IMR-90 (cell line): ENCODE data around the gene FEN1. TPM values are rescaled to one million over a fixed set of nuclear protein-coding genes. Genes with fewer than 3 reads are reported as not detected.

ENCODE experiments used
- ATAC-seq: fragments of 200-7000 bp; cut with Tn5 transposase; 2 replicates; pipeline ENCODE4 v1.9.1; 2020; ENCODE audit warnings: low read depth, mild to moderate bottlenecking, moderate library complexity
- BruUV-seq: library from RNA; stranded (reverse); fragments of 400-500 nt; replicated peaks from 2 replicates; lab custom pipeline; 2021; lab: Mats Ljungman, UMichigan
- CTCF ChIA-PET: fragments of 300-600 bp; formaldehyde crosslinking; extraction: SDS; loops from one replicate; lab custom pipeline; 2021; ENCODE audit warnings: antibody characterized with exemption; lab: Yijun Ruan, JAX
- POLR2A ChIA-PET: fragments of 300-600 bp; sonication (Branson Sonifier 250); formaldehyde crosslinking; loops from one replicate; lab custom pipeline; 2022; ENCODE audit warnings: antibody characterized with exemption; ENCODE audit not compliant: unreplicated experiment; lab: Charles Lee
- DNase-seq: peaks from one replicate; pipeline ENCODE4 v3.0.0; 2013
- H2AFZ ChIP-seq: replicated peaks from 2 replicates; pipeline ENCODE3; 2013; ENCODE audit warnings: low read length, mild to moderate bottlenecking; ENCODE audit not compliant: poor library complexity
- H2AK5ac ChIP-seq: 2 replicates; pipeline ENCODE4 v1.6.1; 2013; ENCODE audit warnings: low read depth, low read length, inconsistent platforms
- H2AK9ac ChIP-seq: replicated peaks from 2 replicates; pipeline ENCODE3; 2013; ENCODE audit warnings: mild to moderate bottlenecking, low read depth, low read length, moderate library complexity; ENCODE audit not compliant: poor library complexity
- H2BK120ac ChIP-seq: 2 replicates; pipeline ENCODE4 v1.6.1; 2013; ENCODE audit warnings: low read depth, low read length, inconsistent platforms
- H2BK15ac ChIP-seq: 3 replicates; pipeline ENCODE4 v1.6.1; 2013; ENCODE audit warnings: low read depth, low read length, inconsistent platforms
- H2BK20ac ChIP-seq: 2 replicates; pipeline ENCODE4 v1.6.1; 2013; ENCODE audit warnings: low read depth, mild to moderate bottlenecking, inconsistent platforms, low read length, moderate library complexity
- H2BK5ac ChIP-seq: 2 replicates; pipeline ENCODE4 v1.6.1; 2013; ENCODE audit warnings: mild to moderate bottlenecking, low read depth, low read length, inconsistent platforms; ENCODE audit not compliant: poor library complexity, severe bottlenecking
- H3K14ac ChIP-seq: replicated peaks from 2 replicates; pipeline ENCODE4 v1.6.1; 2013; ENCODE audit warnings: low read depth, low read length, inconsistent platforms
- H3K18ac ChIP-seq: 2 replicates; pipeline ENCODE4 v1.6.1; 2013; ENCODE audit warnings: low read depth, low read length, control low read depth
- H3K23ac ChIP-seq: 2 replicates; pipeline ENCODE4 v1.6.1; 2013; ENCODE audit warnings: low read depth, low read length, inconsistent platforms
- H3K27ac ChIP-seq: 2 replicates; pipeline ENCODE4 v1.5.1; 2013; ENCODE audit warnings: mild to moderate bottlenecking, control low read depth, low read length; ENCODE audit not compliant: insufficient read depth
- H3K27me3 ChIP-seq: 2 replicates; pipeline ENCODE4 v1.6.1; 2013; ENCODE audit warnings: low read length; ENCODE audit not compliant: control insufficient read depth, insufficient read depth
- H3K36me3 ChIP-seq: 2 replicates; pipeline ENCODE4 v1.6.1; 2013; ENCODE audit warnings: low read length, mixed read lengths; ENCODE audit not compliant: control insufficient read depth, insufficient read depth
- H3K4ac ChIP-seq: 2 replicates; pipeline ENCODE4 v1.6.1; 2013; ENCODE audit warnings: low read depth, low read length, inconsistent platforms
- H3K4me1 ChIP-seq: 2 replicates; pipeline ENCODE4 v1.6.1; 2013; ENCODE audit warnings: low read length, mixed read lengths; ENCODE audit not compliant: control insufficient read depth, insufficient read depth
- H3K4me2 ChIP-seq: 2 replicates; pipeline ENCODE4 v1.6.1; 2013; ENCODE audit warnings: low read depth, mild to moderate bottlenecking, control low read depth, low read length, moderate library complexity
- H3K4me3 ChIP-seq: 2 replicates; pipeline ENCODE4 v1.5.1; 2013; ENCODE audit warnings: low read depth, mild to moderate bottlenecking, control low read depth, low read length, moderate library complexity; ENCODE audit not compliant: insufficient read depth
- H3K56ac ChIP-seq: 2 replicates; pipeline ENCODE4 v1.6.1; 2013; ENCODE audit warnings: low read length, inconsistent platforms; ENCODE audit not compliant: insufficient read depth; ENCODE audit errors: extremely low read depth
- H3K79me1 ChIP-seq, 2 experiments: 2 replicates each; pipeline ENCODE4 v1.6.1; 2013; ENCODE audit warnings: low read length in 2 of 2, inconsistent platforms in 1 of 2, low read depth in 1 of 2
- H3K9ac ChIP-seq: 2 replicates; pipeline ENCODE4 v1.6.1; 2013; ENCODE audit warnings: low read depth, low read length, control low read depth
- H3K9me1 ChIP-seq: 2 replicates; pipeline ENCODE4 v1.6.1; 2013; ENCODE audit warnings: low read length, inconsistent platforms; ENCODE audit not compliant: insufficient read depth
- H3K9me3 ChIP-seq: 2 replicates; pipeline ENCODE4 v1.6.1; 2013; ENCODE audit warnings: low read length; ENCODE audit not compliant: control insufficient read depth, insufficient read depth
- H4K20me1 ChIP-seq: 2 replicates; pipeline ENCODE4 v1.6.1; 2013; ENCODE audit warnings: low read length, inconsistent platforms; ENCODE audit not compliant: insufficient read depth
- H4K5ac ChIP-seq: 2 replicates; pipeline ENCODE4 v1.6.1; 2013; ENCODE audit warnings: mild to moderate bottlenecking, low read depth, low read length, control low read depth
- H4K8ac ChIP-seq, 2 experiments: 2 replicates each; pipeline ENCODE4 v1.6.1; 2013; ENCODE audit warnings: low read depth in 2 of 2, low read length in 2 of 2, control low read depth in 1 of 2, inconsistent platforms in 1 of 2
- H4K91ac ChIP-seq: 2 replicates; pipeline ENCODE4 v1.6.1; 2013; ENCODE audit warnings: low read depth, low read length, inconsistent platforms; ENCODE audit not compliant: insufficient read depth
- BHLHE40 ChIP-seq: fragments of 150-350 bp; IDR thresholded peaks from 2 replicates; pipeline ENCODE4 v1.6.1; 2016; ENCODE audit warnings: mild to moderate bottlenecking, low read depth, low read length
- CHD1 ChIP-seq: IDR thresholded peaks from 2 replicates; pipeline ENCODE4 v1.6.1; 2012; ENCODE audit warnings: low read depth, low read length, improper control_type of control experiment
- ELK1 ChIP-seq: fragments of 150-350 bp; IDR thresholded peaks from 2 replicates; pipeline ENCODE4 v1.6.1; 2016; ENCODE audit warnings: low read depth, mild to moderate bottlenecking, low read length, moderate library complexity, borderline replicate concordance
- MAFK ChIP-seq: IDR thresholded peaks from 2 replicates; pipeline ENCODE4 v1.6.1; 2012; ENCODE audit warnings: low read depth, low read length, improper control_type of control experiment
- NFE2L2 ChIP-seq: fragments of 150-350 bp; IDR thresholded peaks from 2 replicates; pipeline ENCODE4 v1.6.1; 2016; ENCODE audit warnings: low read depth, mild to moderate bottlenecking, low read length
- RFX5 ChIP-seq: IDR thresholded peaks from 2 replicates; pipeline ENCODE4 v1.8.0; 2012; ENCODE audit warnings: low read depth, mild to moderate bottlenecking, low read length, moderate library complexity
- SMC3 ChIP-seq: fragments of 150-350 bp; IDR thresholded peaks from 2 replicates; pipeline ENCODE4 v1.6.1; 2016; ENCODE audit warnings: low read depth, mild to moderate bottlenecking, antibody characterized with exemption, low read length, moderate library complexity
- WGBS, 2 experiments: methylation state at CpG; one replicate each; pipeline versions ENCODE4 v1.1.5 to v1.1.7; 2013; ENCODE audit warnings: missing lambda C conversion rate in 2 of 2; ENCODE audit not compliant: insufficient read length in 1 of 2; ENCODE audit errors: extremely low coverage in 2 of 2; 5-methylcytosine and 5-hydroxymethylcytosine counted together
- dilution Hi-C: fragments of 300-500 bp; cut with HindIII; formaldehyde crosslinking; loops from one replicate; pipeline ENCODE4 v1.14.3; 2018; ENCODE audit warnings: low sequenced_read_pairs; ENCODE audit not compliant: unreplicated experiment
- in situ Hi-C: fragments of 300-500 bp; cut with MboI; formaldehyde crosslinking; loops from 3 replicates; pipeline ENCODE4 v1.14.3; 2019; ENCODE audit warnings: low sequenced_read_pairs, inconsistent platforms, mixed read lengths
- intact Hi-C: fragments of 100-400 bp; cut with micrococcal nuclease; formaldehyde crosslinking; loops from 2 replicates; pipeline ENCODE4 v1.10.0; 2022
- polyA plus RNA-seq, 3 experiments: library from polyadenylated mRNA; depleted of rRNA; stranded (reverse); fragments of >200 nt; gene quantifications; 2 replicates each; pipeline ENCODE4 v1.2.3, GENCODE V29; 2012; ENCODE audit warnings: low replicate concordance in 1 of 3
- total RNA-seq: library from RNA; depleted of rRNA; stranded (reverse); fragments of >200 nt; gene quantifications from 2 replicates; pipeline ENCODE4 v1.2.3, GENCODE V29; 2012

The FEN1 gene
- total and polyA plus RNA-seq, 2 of the 4 experiments (the other 2 are of a cell fraction) = 23.0 to 41.9 TPM

- H3K4me3 ChIP-seq = no peak overlapping the region
- H4K5ac ChIP-seq = no peak overlapping the region
- H4K20me1 ChIP-seq = no peaks in the 10 kb centered on the region
- no peak overlapping the region for H4K8ac ChIP-seq
- H3K14ac ChIP-seq = no peak overlapping the region
- POLR2A ChIA-PET = no interaction called here
- ATAC-seq = no peak
- TF ChIP-seq RFX5 (no peak), ELK1 (no peak), BHLHE40 (no peak), NFE2L2 (no peak), SMC3 (no peak), CHD1 (no peak), MAFK (no peak)
- H2BK15ac ChIP-seq = no peak overlapping the region
- no peaks in the 10 kb centered on the region; the same call in 1 of the 2 replicates for H3K36me3 ChIP-seq
- H3K79me1 ChIP-seq = no peaks in the 10 kb centered on the region
- H3K27ac ChIP-seq = no peak overlapping the region
- no peaks in the 10 kb centered on the region for H3K9me3 ChIP-seq
- H3K4me1 ChIP-seq = no peaks in the 10 kb centered on the region; the same call in 1 of the 2 replicates
- H3K27me3 ChIP-seq = no peaks in the 10 kb centered on the region; the same call in 1 of the 2 replicates
- in situ Hi-C loops = no loop called here
- no peak overlapping the region for H3K18ac ChIP-seq
- dilution Hi-C loops = no loop called here
- no peak overlapping the region for H2BK120ac ChIP-seq
- intact Hi-C loops = no loop called here
- no peak overlapping the region for H3K4ac ChIP-seq
- DNase-seq = no peak
- 64% methylated on average over 13 of the region's 15 CpGs; no CpG with 5 or more reads in 1 of the 2 experiments for WGBS, 2 experiments
- H2BK20ac ChIP-seq = no peak overlapping the region
- H3K9me1 ChIP-seq = no peaks in the 10 kb centered on the region
- no peak overlapping the region for H3K23ac ChIP-seq
- H3K4me2 ChIP-seq = no peak overlapping the region
- no peak overlapping the region for H2AK9ac ChIP-seq
- no peak overlapping the region for H2BK5ac ChIP-seq
- CTCF ChIA-PET = no interaction called here
- peak overlapping the region; percentile 41 for H2AFZ ChIP-seq
- no TSS peak for BruUV-seq
- no peak overlapping the region for H3K9ac ChIP-seq
- H2AK5ac ChIP-seq = no peak overlapping the region
- no peak overlapping the region for H3K56ac ChIP-seq
- no peak overlapping the region for H4K91ac ChIP-seq
Measured at GRCh38 chr11:61745781-61746441, 46.8 kb upstream of the FEN1 start.
